HG02981 (cell line): ENCODE results near the gene KMT5C.

Source experiments
- ATAC-seq: cut with Tn5 transposase; IDR thresholded peaks from one replicate; pipeline ENCODE4 v1.9.1; 2021; ENCODE audit warnings: mild to moderate bottlenecking, moderate library complexity; ENCODE audit not compliant: unreplicated experiment

Gene KMT5C

GRCh38 chr19:55362990-55363716 lies 23.5 kb downstream of the KMT5C start, which contains the start of gene GARIN5B:
Gene GARIN5B (minus strand): TSS chr19:55363260. CDS start chr19:55363066, 194 bp downstream.
- ATAC-seq, result no peak

GRCh38 chr19:55365245-55365644 lies 25.6 kb downstream of the KMT5C start:
- no peak for ATAC-seq

GRCh38 chr19:55365964-55366363 lies 26.3 kb downstream of the KMT5C start:
- no peak for ATAC-seq

GRCh38 chr19:55366790-55367189 lies 27.1 kb downstream of the KMT5C start:
- no peak for ATAC-seq

- ATAC-seq, result no peak
These were observed 28.4 kb downstream of the KMT5C start for GRCh38 chr19:55368106-55368505.

- no peak for ATAC-seq
These were observed 29.3 kb downstream of the KMT5C start for GRCh38 chr19:55368701-55369563.

GRCh38 chr19:55369653-55370304 lies 30.1 kb downstream of the KMT5C start:
- ATAC-seq, result no peak

- no peak for ATAC-seq
These were observed 30.8 kb downstream of the KMT5C start, which contains the start of gene IL11 for GRCh38 chr19:55370305-55370988. Gene IL11 (minus strand): TSS chr19:55370463. CDS start chr19:55370310, 153 bp downstream.

GRCh38 chr19:55372316-55373081 lies 32.8 kb downstream of the KMT5C start:
- no peak for ATAC-seq

GRCh38 chr19:55373306-55373992 lies 33.8 kb downstream of the KMT5C start:
- no peak for ATAC-seq

GRCh38 chr19:55373993-55374757 lies 34.5 kb downstream of the KMT5C start:
- no peak for ATAC-seq

- ATAC-seq, result no peak
These were observed 36.7 kb downstream of the KMT5C start, which contains the start of gene TMEM190 for GRCh38 chr19:55376241-55376933. Gene TMEM190 (plus strand): TSS chr19:55376826. CDS start chr19:55376854, 28 bp downstream.

- no peak for ATAC-seq
These were observed 37.9 kb downstream of the KMT5C start for GRCh38 chr19:55377356-55378131.

GRCh38 chr19:55379174-55379573 lies 39.5 kb downstream of the KMT5C start:
- ATAC-seq, result no peak

GRCh38 chr19:55382013-55382412 lies 42.3 kb downstream of the KMT5C start:
- no peak for ATAC-seq

GRCh38 chr19:55382522-55383054 lies 42.9 kb downstream of the KMT5C start:
- no peak for ATAC-seq
